ENCODE results near the gene PCSK5. TPM values are rescaled to one million over a fixed set of nuclear protein-coding genes. Genes with fewer than 3 reads are reported as not detected.
A peak's percentile ranks its signal among the peaks of the same experiment; 100 is the strongest.

Gene PCSK5
- polyA plus RNA-seq, 3 donors from 2014 or later, result 5.7 to 17.2 (median 7.3) TPM

DNA sequence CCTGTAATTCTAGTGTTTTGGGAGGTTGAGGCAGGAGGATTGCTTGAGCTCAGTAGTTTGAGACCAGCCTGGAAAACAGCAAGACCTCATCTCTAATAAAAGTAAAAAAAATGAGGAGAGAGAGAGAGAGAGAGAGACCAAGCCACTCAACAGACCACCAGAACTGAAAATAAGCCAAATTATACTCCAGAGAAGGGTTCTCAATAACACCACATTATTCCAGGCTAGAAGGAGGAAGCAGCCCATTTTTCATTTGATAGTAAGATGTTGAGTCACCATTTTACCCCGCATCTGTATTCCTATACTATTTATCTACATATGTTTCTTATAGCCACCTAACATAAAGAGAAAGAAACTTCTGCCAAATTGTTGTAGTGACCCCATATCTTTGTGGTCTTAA is 134.8 kb downstream of the PCSK5 start:
- peaks cover 39 to 53% of the 10 kb centered on the region in 2 donors for H3K4me1 Mint-ChIP-seq
- H3K36me3 Mint-ChIP-seq, result peaks cover 0 to 4% (median 3%) of the 10 kb centered on the region in 3 donors
- H3K27me3 Mint-ChIP-seq (ENCODE audit: low read depth in 3 of 3), result peaks cover 1 to 2% (median 2%) of the 10 kb centered on the region in 3 donors
- H3K4me3 Mint-ChIP-seq, result no peak overlapping the region
- DNase-seq, result no peak
- H3K27ac Mint-ChIP-seq, result no peak overlapping the region
- H3K9me3 Mint-ChIP-seq, result no peaks in the 10 kb centered on the region

DNA sequence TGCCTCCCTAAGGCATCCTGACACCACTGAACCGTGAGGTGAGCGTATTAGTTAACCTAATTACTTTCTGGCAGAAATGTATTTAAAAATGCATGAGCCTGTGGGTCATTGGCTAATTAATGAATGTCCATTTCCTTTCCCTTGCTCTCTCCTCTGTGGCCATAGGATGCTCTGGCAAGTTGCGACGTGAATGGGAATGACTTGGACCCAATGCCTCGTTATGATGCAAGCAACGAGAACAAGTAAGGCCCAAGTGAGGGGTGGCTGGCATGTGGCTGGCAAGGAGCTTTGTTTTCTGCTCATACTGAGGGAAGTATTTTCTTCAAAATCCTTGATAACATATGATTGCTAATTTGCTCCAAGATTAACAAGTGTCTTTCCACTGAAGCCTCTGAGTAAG is 136.3 kb downstream of the PCSK5 start:
- Mint-ChIP-seq H3K27ac (no peak overlapping the region), H3K4me3 (no peak overlapping the region), H3K9me3 (no peaks in the 10 kb centered on the region), H3K4me1 (peaks cover 32 to 42% of the 10 kb centered on the region in 2 donors), H3K27me3 (ENCODE audit: low read depth in 3 of 3) (peaks cover 0 to 4% (median 2%) of the 10 kb centered on the region in 3 donors), H3K36me3 (peaks cover 0 to 8% (median 3%) of the 10 kb centered on the region in 3 donors)
- DNase-seq, result no peak

DNA sequence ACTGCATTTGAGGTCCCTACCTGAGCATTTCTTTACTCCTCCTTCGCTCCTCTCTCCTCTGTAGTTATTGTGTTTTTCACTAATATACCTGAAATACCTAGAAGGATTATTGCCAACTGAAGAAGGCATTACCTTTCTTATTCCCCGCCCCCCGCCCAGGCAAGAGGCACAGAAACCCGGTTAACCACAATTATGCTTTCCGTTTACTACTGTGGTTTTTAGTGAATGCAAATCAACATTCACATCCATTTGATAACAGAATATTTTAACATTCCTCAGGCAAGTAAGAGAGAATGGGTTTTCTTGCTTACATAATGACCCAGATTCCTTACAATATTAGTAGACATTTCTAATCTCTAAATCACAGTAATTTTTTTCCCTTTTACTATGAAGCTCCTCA is 136.9 kb downstream of the PCSK5 start:
- Mint-ChIP-seq H3K9me3 (no peaks in the 10 kb centered on the region), H3K4me3 (peak overlapping the region in 4 of 5 donors; percentile 2 to 54 (median 27)), H3K27me3 (ENCODE audit: low read depth in 3 of 3) (peaks cover 0 to 4% (median 4%) of the 10 kb centered on the region in 3 donors), H3K36me3 (peaks cover 0 to 8% (median 3%) of the 10 kb centered on the region in 3 donors), H3K27ac (no peak overlapping the region), H3K4me1 (peaks cover 32 to 40% of the 10 kb centered on the region in 2 donors)
- no peak for DNase-seq

DNA sequence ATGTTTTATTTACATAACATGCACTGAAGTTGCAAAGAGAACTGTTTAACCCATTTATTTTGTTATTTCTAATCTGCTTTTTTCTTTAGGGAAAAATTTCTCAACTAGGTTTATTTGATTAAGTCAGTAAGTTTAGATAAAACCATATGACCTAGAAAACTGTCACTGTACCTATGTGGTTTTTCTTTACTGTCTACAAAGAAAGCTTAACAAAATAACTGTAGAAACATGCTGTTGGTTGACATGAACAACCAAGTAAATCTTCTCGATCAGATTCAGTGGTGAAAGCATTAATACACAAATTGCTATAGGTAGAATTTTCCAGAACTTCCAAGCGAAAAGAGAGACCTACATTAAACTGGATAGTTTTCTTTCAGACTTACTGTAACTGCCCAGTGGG is 137.4 kb downstream of the PCSK5 start:
- no peaks in the 10 kb centered on the region for H3K9me3 Mint-ChIP-seq
- no peak overlapping the region for H3K27ac Mint-ChIP-seq
- peak overlapping the region in 1 of 5 donors; percentile 46 for H3K4me3 Mint-ChIP-seq
- H3K4me1 Mint-ChIP-seq, result peaks cover 31 to 40% of the 10 kb centered on the region in 2 donors
- H3K36me3 Mint-ChIP-seq, result peaks cover 0 to 8% (median 3%) of the 10 kb centered on the region in 3 donors
- DNase-seq, result no peak
- H3K27me3 Mint-ChIP-seq (ENCODE audit: low read depth in 3 of 3), result peaks cover 0 to 4% (median 4%) of the 10 kb centered on the region in 3 donors

DNA sequence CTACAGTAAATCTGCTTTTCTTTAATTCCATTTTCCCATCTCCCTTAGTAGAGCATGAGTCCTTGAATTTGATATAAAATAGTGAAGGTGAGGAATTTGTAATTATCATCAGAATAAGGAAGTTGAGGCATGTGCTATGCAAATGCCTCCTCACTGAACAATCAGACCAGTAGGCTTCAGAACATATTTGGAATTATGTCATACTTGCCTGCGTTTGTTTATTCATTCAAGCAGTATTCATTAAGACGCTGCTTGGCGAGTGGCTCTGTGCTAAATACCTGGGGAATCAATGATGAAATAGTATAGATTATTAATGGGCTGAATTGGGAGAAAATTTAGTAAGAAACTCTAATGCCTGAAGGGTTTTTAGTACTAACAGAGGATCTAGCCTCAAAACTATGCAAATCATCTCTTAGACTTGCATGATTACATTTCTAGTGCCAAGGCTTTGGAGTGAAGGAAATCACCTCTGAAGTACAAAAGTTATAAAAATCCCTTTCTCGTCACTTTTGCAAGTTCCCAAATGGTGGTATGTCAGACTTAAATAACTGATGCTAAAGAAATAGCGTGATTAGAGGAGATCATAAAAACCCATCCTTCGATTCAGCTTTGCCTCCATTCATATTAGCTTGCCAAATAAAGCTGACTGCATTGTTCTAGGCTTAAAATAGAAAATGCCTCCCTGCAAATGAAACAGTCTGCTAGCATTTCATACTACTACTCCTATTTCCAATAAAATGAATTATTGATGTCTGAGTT is 141.7 kb downstream of the PCSK5 start:
- Mint-ChIP-seq H3K27ac (no peak overlapping the region), H3K4me1 (peaks cover 13 to 17% of the 10 kb centered on the region in 2 donors), H3K27me3 (ENCODE audit: low read depth in 3 of 3) (peaks cover 2 to 4% (median 3%) of the 10 kb centered on the region in 3 donors), H3K36me3 (peaks cover 3 to 17% (median 7%) of the 10 kb centered on the region in 3 donors), H3K4me3 (no peak overlapping the region), H3K9me3 (peaks cover 0 to 3% (median 0%) of the 10 kb centered on the region in 6 donors)
- DNase-seq, result no peak

DNA sequence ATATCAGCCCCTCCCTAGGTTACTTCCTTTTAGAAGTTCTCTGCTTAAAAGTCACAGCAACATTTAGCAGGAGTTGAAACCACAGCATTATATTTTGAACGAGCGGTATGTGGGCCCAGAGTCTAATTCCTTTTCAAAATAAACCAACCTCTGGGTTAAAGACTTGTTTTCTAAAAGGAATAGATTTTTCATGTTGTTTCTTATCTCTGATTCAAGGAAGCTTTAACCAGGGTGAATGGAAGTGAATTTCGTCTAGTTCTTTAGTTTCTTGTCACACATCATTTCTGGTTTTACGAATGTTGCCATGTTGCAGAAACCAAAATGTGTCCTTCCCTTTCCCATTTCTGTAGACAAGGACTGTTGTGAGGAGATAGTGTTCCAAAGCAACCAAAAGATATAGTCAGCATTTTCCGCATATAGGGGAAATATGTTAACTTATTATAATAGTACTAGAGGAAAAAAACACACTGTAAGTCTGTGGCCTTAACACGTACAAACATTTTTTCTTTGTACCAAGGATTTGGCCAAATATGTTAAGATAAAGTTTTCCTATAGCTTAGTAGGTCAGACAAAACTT is 142.4 kb downstream of the PCSK5 start:
- Mint-ChIP-seq H3K36me3 (peaks cover 3 to 22% (median 9%) of the 10 kb centered on the region in 3 donors), H3K27ac (no peak overlapping the region), H3K9me3 (peaks cover 0 to 3% (median 0%) of the 10 kb centered on the region in 6 donors), H3K4me1 (peaks cover 6 to 11% of the 10 kb centered on the region in 2 donors), H3K27me3 (ENCODE audit: low read depth in 3 of 3) (peaks cover 2 to 4% (median 3%) of the 10 kb centered on the region in 3 donors), H3K4me3 (no peak overlapping the region)
- DNase-seq, result no peak

DNA sequence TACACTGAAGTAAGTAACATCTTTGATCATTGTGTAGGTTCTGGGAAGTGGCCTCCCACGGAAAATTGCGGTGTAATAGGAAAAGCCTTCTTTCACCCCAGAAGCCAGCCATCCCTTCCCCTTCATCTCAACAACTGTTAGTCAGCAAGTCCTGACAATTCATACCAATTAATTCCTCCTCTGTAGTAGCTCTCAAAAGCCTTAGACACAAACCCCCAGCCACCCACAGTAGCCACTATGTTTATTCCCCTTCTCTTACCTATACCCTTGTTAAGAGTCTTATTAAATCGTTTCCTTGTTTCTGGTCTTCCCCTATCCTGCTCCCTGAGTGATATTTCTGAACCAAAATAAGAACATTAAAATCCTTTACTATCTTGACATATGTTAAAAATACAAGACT is 143.6 kb downstream of the PCSK5 start:
- Mint-ChIP-seq H3K4me3 (no peak overlapping the region), H3K4me1 (no peaks in the 10 kb centered on the region), H3K27me3 (ENCODE audit: low read depth in 3 of 3) (peaks cover 2 to 4% (median 3%) of the 10 kb centered on the region in 3 donors), H3K27ac (no peak overlapping the region), H3K9me3 (peaks cover 0 to 4% (median 0%) of the 10 kb centered on the region in 6 donors), H3K36me3 (peaks cover 9 to 20% (median 9%) of the 10 kb centered on the region in 3 donors)
- no peak for DNase-seq

DNA sequence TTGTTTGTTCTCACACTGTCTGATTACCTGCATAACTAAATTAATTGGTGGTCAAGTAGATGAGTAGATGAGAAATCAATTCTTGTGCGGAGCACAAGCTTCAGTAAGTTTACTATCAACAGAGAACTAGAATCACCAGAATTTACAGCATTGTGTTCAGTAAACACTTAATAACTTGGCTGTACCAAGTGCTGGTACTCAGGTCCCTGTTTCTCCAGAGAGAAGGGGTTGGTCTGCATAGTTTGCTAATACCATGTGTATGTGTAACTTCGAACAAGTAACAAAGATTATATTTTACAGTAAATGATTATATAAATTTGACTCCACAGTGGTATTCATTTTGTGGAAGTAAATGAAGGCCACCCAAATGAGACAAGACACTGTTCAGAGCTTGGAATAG is 146.3 kb downstream of the PCSK5 start:
- Mint-ChIP-seq H3K4me3 (no peak overlapping the region), H3K4me1 (no peaks in the 10 kb centered on the region), H3K27me3 (ENCODE audit: low read depth in 3 of 3) (peaks cover 0 to 4% (median 3%) of the 10 kb centered on the region in 3 donors), H3K36me3 (peaks cover 9 to 16% (median 10%) of the 10 kb centered on the region in 3 donors), H3K27ac (no peak overlapping the region), H3K9me3 (peaks cover 0 to 4% (median 0%) of the 10 kb centered on the region in 6 donors)
- DNase-seq, result no peak

DNA sequence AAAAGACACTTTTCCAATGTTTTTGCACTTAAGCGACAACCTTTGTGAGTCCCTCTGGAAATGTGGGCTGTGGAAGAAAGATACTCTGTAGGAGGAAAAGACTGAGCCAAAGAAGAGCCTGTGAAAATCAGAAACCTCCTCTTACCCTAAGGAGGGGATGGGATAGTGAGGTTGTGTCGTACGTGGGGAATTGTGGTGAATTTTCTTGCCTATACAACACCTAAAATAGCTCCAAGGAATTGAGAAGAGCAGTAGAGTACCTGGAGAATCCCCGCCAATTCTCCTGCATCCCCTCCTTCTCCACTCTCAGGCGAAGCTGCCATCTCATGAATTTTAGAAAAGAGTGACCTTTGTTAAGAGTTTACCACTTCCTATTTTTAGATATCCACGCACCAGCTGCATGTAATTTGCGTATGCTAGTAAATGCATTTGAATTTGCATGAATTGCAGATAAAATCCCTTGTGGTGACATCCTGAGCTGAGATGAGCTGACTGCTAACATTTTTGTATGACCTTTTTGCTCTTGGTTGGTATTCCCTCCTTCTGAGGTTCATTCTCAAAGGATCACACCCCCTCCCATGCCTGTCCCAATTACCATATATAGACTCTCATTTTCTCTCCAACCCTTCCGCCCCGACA is 147.2 kb downstream of the PCSK5 start:
- Mint-ChIP-seq H3K27me3 (ENCODE audit: low read depth in 3 of 3) (peaks cover 0 to 4% (median 1%) of the 10 kb centered on the region in 3 donors), H3K27ac (no peak overlapping the region), H3K36me3 (peaks cover 9 to 16% (median 10%) of the 10 kb centered on the region in 3 donors), H3K4me3 (no peak overlapping the region), H3K9me3 (peaks cover 0 to 4% (median 0%) of the 10 kb centered on the region in 6 donors), H3K4me1 (no peaks in the 10 kb centered on the region)
- DNase-seq, result no peak

DNA sequence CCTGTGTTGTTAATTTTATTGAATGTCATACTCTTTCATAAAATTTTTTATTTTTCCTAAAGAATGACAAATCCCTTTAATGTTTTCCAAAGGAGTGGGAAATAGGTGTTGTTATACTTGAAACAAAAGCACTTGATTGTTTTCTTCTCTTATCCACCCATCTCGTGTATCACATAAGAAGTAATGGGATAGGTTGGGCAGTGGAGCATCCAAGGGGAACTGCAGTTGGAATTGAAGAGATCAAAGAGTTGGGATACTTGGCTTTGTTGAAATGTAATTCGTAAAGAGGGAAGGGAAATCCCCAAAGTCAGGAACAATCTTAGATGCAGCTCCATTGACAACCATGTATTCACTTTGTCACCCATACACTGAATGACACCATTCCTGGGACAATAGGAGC is 148.0 kb downstream of the PCSK5 start:
- H3K4me3 Mint-ChIP-seq, result no peak overlapping the region
- H3K27ac Mint-ChIP-seq, result no peak overlapping the region
- no peaks in the 10 kb centered on the region for H3K4me1 Mint-ChIP-seq
- H3K27me3 Mint-ChIP-seq (ENCODE audit: low read depth in 3 of 3), result peaks cover 0 to 3% (median 1%) of the 10 kb centered on the region in 3 donors
- H3K36me3 Mint-ChIP-seq, result peaks cover 9 to 16% (median 10%) of the 10 kb centered on the region in 3 donors
- no peak for DNase-seq
- peaks cover 0 to 4% (median 0%) of the 10 kb centered on the region in 6 donors for H3K9me3 Mint-ChIP-seq

DNA sequence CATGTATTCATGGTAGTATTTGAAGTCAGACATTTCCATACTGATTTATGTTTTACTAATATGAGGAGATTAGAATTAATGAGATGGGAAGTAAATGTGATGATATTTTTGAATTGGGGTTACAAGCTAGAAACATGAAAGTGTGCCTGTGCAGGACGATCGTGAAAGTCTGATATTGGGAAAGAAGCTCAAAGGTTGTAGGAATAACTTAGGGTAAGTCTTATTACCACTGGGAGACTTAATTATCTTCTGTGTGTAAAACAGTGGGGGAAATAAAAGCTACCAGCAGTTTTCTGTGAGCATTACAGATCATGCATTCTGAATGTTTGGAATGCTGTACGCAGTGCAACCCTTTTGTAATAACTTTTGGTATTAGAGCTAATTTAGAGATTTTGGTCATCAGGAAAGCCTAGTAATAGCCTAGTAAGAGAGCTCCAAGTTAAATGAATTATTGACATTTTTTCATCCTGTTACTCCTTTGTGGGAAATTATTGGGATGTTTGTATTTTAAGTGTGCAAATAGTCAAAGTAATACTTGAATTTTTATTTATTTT is 153.9 kb downstream of the PCSK5 start:
- no peaks in the 10 kb centered on the region for H3K9me3 Mint-ChIP-seq
- DNase-seq, result no peak
- H3K36me3 Mint-ChIP-seq, result no peaks in the 10 kb centered on the region
- no peaks in the 10 kb centered on the region for H3K4me1 Mint-ChIP-seq
- no peak overlapping the region for H3K4me3 Mint-ChIP-seq
- H3K27me3 Mint-ChIP-seq (ENCODE audit: low read depth in 3 of 3), result no peaks in the 10 kb centered on the region
- no peak overlapping the region for H3K27ac Mint-ChIP-seq

DNA sequence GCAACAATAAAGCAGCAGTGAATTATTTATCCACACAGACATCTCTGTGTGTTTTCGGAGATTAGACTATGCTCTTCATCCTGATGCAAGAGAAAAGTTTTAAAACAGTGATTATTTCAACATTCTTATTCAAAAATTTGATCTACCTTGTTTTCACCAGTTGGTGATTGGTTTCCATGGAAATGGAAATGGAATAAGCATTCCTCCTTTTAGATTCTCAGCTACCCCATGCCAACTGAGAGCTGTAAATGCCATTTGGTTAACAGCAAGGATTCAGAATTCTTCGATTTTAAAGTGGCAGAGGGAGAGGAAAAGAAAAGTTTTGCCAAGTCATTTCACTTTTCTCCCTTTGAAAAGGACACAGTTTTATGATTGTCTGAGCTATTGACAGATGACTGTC is 154.7 kb downstream of the PCSK5 start:
- H3K36me3 Mint-ChIP-seq, result no peaks in the 10 kb centered on the region
- H3K27ac Mint-ChIP-seq, result no peak overlapping the region
- H3K27me3 Mint-ChIP-seq (ENCODE audit: low read depth in 3 of 3), result no peaks in the 10 kb centered on the region
- no peaks in the 10 kb centered on the region for H3K4me1 Mint-ChIP-seq
- no peak for DNase-seq
- no peak overlapping the region for H3K4me3 Mint-ChIP-seq
- no peaks in the 10 kb centered on the region for H3K9me3 Mint-ChIP-seq

DNA sequence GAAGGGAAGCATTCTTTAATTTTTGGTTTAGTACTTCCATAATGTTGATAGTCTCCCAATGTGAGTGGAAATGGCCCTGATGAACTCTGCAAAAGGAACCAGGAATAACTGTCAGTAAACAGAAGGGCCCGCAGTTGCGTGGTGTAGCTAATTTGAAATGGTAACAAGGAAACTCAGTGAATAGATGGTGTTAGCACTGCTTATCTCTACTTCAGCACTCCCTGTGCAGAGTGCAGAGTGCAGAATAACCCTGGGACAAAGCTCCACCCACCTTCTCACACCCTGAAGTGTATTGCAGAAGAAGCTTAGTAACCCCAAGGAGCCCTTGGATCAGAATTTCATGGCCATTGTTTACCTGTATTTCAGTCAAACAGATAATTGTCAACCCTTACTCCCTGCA is 158.9 kb downstream of the PCSK5 start:
- peaks cover 0 to 3% (median 0%) of the 10 kb centered on the region in 3 donors for H3K27me3 Mint-ChIP-seq (ENCODE audit: low read depth in 3 of 3)
- H3K4me1 Mint-ChIP-seq, result no peaks in the 10 kb centered on the region
- peaks cover 3 to 9% (median 6%) of the 10 kb centered on the region in 3 donors for H3K36me3 Mint-ChIP-seq
- no peak overlapping the region for H3K27ac Mint-ChIP-seq
- no peak for DNase-seq
- H3K4me3 Mint-ChIP-seq, result no peak overlapping the region
- no peaks in the 10 kb centered on the region for H3K9me3 Mint-ChIP-seq

All from immature natural killer cell (primary cell).